ENCODE results near the gene SNRNP70. TPM values are rescaled to one million over a fixed set of nuclear protein-coding genes. Genes with fewer than 3 reads are reported as not detected.

The SNRNP70 gene
- total RNA-seq, 1 donor from 2014 or later: 115 TPM

GRCh38 chr19:49098795-49099194, 13.5 kb downstream of the SNRNP70 start:
- no peak for DNase-seq
- Histone ChIP-seq H3K36me3 (peaks cover 82% of the 10 kb centered on the region), H3K9me3 (replicated peaks) (no peaks in the 10 kb centered on the region), H3K4me1 (peaks cover 36% of the 10 kb centered on the region), H3K27ac (replicated peaks) (no peak overlapping the region), H3K4me3 (no peak overlapping the region), H3K27me3 (ENCODE audit: low read depth) (no peaks in the 10 kb centered on the region)
- no peak for TF ChIP-seq CTCF (IDR thresholded peaks at IDR 0.05; ENCODE audit: borderline replicate concordance)
- intact Hi-C loops (cut with micrococcal nuclease): loop anchor here (5.0 kb wide), 1 partner anchor 104 kb away; no protein-coding TSS in a partner anchor

- Histone ChIP-seq H3K27me3 (ENCODE audit: low read depth) (no peaks in the 10 kb centered on the region), H3K4me3 (no peak overlapping the region), H3K4me1 (peaks cover 14% of the 10 kb centered on the region), H3K27ac (replicated peaks) (no peak overlapping the region), H3K36me3 (peaks cover 95% of the 10 kb centered on the region), H3K9me3 (replicated peaks) (no peaks in the 10 kb centered on the region)
- intact Hi-C loops (cut with micrococcal nuclease): no loop called here
- DNase-seq: no peak
- TF ChIP-seq CTCF (IDR thresholded peaks at IDR 0.05; ENCODE audit: borderline replicate concordance): no peak
Measured at GRCh38 chr19:49101160-49101559, 15.9 kb downstream of the SNRNP70 start.

- intact Hi-C loops (cut with micrococcal nuclease): no loop called here
- Histone ChIP-seq H3K9me3 (replicated peaks) (no peaks in the 10 kb centered on the region), H3K4me3 (no peak overlapping the region), H3K4me1 (peaks cover 9% of the 10 kb centered on the region), H3K27me3 (ENCODE audit: low read depth) (no peaks in the 10 kb centered on the region), H3K27ac (replicated peaks) (no peak overlapping the region), H3K36me3 (peaks cover 95% of the 10 kb centered on the region)
- no peak for DNase-seq
- TF ChIP-seq CTCF (IDR thresholded peaks at IDR 0.05; ENCODE audit: borderline replicate concordance): no peak
Measured at GRCh38 chr19:49102303-49102702, 17.1 kb downstream of the SNRNP70 start.

GRCh38 chr19:49103331-49104085, 18.3 kb downstream of the SNRNP70 start:
- H3K27me3 ChIP-seq (ENCODE audit: low read depth): no peaks in the 10 kb centered on the region
- TF ChIP-seq CTCF (IDR thresholded peaks at IDR 0.05; ENCODE audit: borderline replicate concordance): no peak
- no peaks in the 10 kb centered on the region for H3K4me1 ChIP-seq
- no peak overlapping the region for H3K27ac ChIP-seq (replicated peaks)
- no peak for DNase-seq
- intact Hi-C loops (cut with micrococcal nuclease): no loop called here
- no peak overlapping the region for H3K4me3 ChIP-seq
- H3K9me3 ChIP-seq (replicated peaks): no peaks in the 10 kb centered on the region
- H3K36me3 ChIP-seq: peaks cover 100% of the 10 kb centered on the region

GRCh38 chr19:49104229-49104864, 19.1 kb downstream of the SNRNP70 start:
- no peak for TF ChIP-seq CTCF (IDR thresholded peaks at IDR 0.05; ENCODE audit: borderline replicate concordance)
- Histone ChIP-seq H3K36me3 (peaks cover 98% of the 10 kb centered on the region), H3K4me1 (no peaks in the 10 kb centered on the region), H3K27me3 (ENCODE audit: low read depth) (no peaks in the 10 kb centered on the region), H3K27ac (replicated peaks) (no peak overlapping the region), H3K9me3 (replicated peaks) (no peaks in the 10 kb centered on the region), H3K4me3 (no peak overlapping the region)
- intact Hi-C loops (cut with micrococcal nuclease): no loop called here
- no peak for DNase-seq
